ENCODE measurements around the gene RAB34.

Gene RAB34

DNA sequence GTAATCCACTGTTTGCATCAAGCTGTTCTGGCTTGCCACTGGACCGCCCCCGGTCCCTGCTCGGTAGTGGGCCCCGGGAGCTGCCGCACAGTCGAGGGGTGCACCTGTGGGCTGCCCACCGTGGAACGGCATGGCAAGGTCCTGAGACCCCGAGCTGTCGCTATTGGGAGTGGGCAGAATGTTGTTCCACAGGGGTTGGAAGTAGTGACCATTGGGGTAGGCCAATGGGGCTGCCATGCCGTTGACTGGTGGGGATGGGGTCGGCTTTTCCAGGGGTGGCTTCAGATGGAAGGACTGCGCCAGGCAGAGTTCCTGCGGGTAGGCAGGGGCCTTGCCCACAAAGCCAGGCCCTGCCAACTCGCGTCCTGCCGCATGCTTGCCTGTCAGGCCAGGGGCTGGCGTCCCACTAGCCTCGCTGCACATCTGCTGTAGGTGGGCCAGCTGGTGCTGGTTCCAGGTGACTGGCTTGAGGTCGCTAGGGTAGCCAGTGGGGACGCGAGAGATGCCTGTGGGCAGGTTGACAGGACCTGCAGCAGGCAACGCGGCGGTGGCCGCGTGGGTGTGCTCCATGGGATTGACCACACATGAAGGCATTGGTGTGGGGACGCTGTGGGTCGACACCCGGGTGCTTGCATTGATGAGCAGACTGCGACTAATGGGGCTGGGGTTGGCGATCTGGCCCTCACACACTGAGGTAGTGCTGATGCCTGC is 40.9 kb upstream of the RAB34 start:
- Histone ChIP-seq H4K20me1 (ENCODE audit: low read depth, low read length) (no peaks in the 10 kb centered on the region), H3K4me3 (ENCODE audit: insufficient read depth, low read length, poor library complexity, severe bottlenecking) (no peak overlapping the region), H3F3A (ENCODE audit: insufficient read depth) (peaks cover 12% of the 10 kb centered on the region)

DNA sequence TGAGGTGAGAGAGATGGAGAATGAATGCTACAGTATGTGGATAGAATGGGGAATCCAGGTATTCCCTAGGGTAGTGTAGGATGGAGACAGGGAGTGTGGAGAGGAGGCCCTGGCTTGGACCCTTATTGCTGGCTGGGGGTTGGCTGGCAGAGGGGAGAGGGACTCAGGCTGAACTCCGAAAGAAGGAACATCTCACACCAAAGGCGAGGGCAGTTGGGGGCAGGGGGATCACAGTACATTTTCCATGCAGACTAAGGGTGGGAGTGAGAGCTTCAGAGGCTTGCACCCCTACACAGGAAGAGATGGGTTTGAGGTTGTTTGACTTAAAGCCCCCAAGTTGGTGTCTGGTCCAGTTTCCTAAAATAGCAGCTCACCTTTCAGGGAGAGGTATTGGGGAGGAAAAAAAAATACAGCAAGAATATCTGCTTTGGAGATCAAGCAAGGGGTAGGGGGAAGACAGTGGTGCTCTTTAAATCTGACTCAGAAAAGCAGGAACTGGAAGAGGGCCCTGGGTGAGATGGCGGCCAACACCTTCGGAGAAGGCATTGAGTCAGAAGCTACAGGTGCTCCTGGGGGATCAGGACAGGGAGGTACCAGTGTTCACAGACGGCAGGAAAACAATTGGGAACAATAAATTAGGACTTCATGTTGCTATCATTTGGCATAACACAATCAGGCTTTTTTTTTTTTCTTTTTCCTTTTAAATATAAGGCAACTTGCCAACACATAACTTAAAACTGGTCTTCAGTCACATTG is 38.6 kb upstream of the RAB34 start:
- Histone ChIP-seq H3K9me2 (replicated peaks; ENCODE audit: insufficient read depth, low read length) (no peaks in the 10 kb centered on the region), H3K36me3 (ENCODE audit: low read length) (0 out of 2 replicates have a peak, but pooled peaks cover 5% of the 10 kb centered on the region), H3K27ac (ENCODE audit: low read depth, low read length) (no peak overlapping the region), H3K79me2 (ENCODE audit: insufficient read depth, low read length) (no peaks in the 10 kb centered on the region), H2AFZ (ENCODE audit: low read depth, low read length, severe bottlenecking) (no peak overlapping the region), H3K9me3 (ENCODE audit: insufficient read depth, low read length) (no peaks in the 10 kb centered on the region), H3K27me3 (ENCODE audit: low read length) (no peaks in the 10 kb centered on the region), H3K9ac (ENCODE audit: low read length) (no peak overlapping the region), H3F3A (ENCODE audit: insufficient read depth) (peaks cover 31% of the 10 kb centered on the region), H3K4me3 (ENCODE audit: insufficient read depth, low read length, poor library complexity, severe bottlenecking) (no peak overlapping the region), H4K20me1 (ENCODE audit: low read depth, low read length) (no peaks in the 10 kb centered on the region), H3K4me2 (ENCODE audit: low read depth, low read length, poor library complexity, severe bottlenecking) (no peak overlapping the region)
- TF ChIP-seq, protein P1, sequence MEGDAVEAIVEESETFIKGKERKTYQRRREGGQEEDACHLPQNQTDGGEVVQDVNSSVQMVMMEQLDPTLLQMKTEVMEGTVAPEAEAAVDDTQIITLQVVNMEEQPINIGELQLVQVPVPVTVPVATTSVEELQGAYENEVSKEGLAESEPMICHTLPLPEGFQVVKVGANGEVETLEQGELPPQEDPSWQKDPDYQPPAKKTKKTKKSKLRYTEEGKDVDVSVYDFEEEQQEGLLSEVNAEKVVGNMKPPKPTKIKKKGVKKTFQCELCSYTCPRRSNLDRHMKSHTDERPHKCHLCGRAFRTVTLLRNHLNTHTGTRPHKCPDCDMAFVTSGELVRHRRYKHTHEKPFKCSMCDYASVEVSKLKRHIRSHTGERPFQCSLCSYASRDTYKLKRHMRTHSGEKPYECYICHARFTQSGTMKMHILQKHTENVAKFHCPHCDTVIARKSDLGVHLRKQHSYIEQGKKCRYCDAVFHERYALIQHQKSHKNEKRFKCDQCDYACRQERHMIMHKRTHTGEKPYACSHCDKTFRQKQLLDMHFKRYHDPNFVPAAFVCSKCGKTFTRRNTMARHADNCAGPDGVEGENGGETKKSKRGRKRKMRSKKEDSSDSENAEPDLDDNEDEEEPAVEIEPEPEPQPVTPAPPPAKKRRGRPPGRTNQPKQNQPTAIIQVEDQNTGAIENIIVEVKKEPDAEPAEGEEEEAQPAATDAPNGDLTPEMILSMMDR (IDR thresholded peaks at IDR 0.05; ENCODE audit: insufficient read depth, low read length, poor library complexity, severe bottlenecking): no peak
- TF ChIP-seq EZH2phosphoT487 (conservative IDR thresholded peaks at IDR 0.05; ENCODE audit: low read length): no peak

More for the DNA sequence above, 40.9 kb upstream of the RAB34 start:
- no peak overlapping the region for H2AFZ ChIP-seq (ENCODE audit: low read depth, low read length, severe bottlenecking)
- H3K27ac ChIP-seq (ENCODE audit: low read depth, low read length): no peak overlapping the region
- no peak overlapping the region for H3K9ac ChIP-seq (ENCODE audit: low read length)
- TF ChIP-seq, protein P1 (IDR thresholded peaks at IDR 0.05; ENCODE audit: insufficient read depth, low read length, poor library complexity, severe bottlenecking): no peak
- TF ChIP-seq EZH2phosphoT487 (conservative IDR thresholded peaks at IDR 0.05; ENCODE audit: low read length): no peak
- no peak overlapping the region for H3K4me2 ChIP-seq (ENCODE audit: low read depth, low read length, poor library complexity, severe bottlenecking)
- H3K36me3 ChIP-seq (ENCODE audit: low read length): no peaks in the 10 kb centered on the region
- H3K9me2 ChIP-seq (replicated peaks; ENCODE audit: insufficient read depth, low read length): no peaks in the 10 kb centered on the region
- no peaks in the 10 kb centered on the region for H3K27me3 ChIP-seq (ENCODE audit: low read length)
- no peaks in the 10 kb centered on the region for H3K9me3 ChIP-seq (ENCODE audit: insufficient read depth, low read length)
- 0 out of 2 replicates have a peak, but pooled peaks cover 5% of the 10 kb centered on the region for H3K79me2 ChIP-seq (ENCODE audit: insufficient read depth, low read length)

GRCh38 chr17:28755486-28755885 is 37.8 kb upstream of the RAB34 start:
- peaks cover 37% of the 10 kb centered on the region for H3F3A ChIP-seq (ENCODE audit: insufficient read depth)
- H3K27me3 ChIP-seq (ENCODE audit: low read length): no peaks in the 10 kb centered on the region
- peaks cover 5% of the 10 kb centered on the region for H4K20me1 ChIP-seq (ENCODE audit: low read depth, low read length)
- peaks cover 10% of the 10 kb centered on the region for H3K36me3 ChIP-seq (ENCODE audit: low read length)
- no peak overlapping the region for H2AFZ ChIP-seq (ENCODE audit: low read depth, low read length, severe bottlenecking)
- TF ChIP-seq, protein P1 (IDR thresholded peaks at IDR 0.05; ENCODE audit: insufficient read depth, low read length, poor library complexity, severe bottlenecking): no peak
- TF ChIP-seq EZH2phosphoT487 (conservative IDR thresholded peaks at IDR 0.05; ENCODE audit: low read length): no peak
- no peaks in the 10 kb centered on the region for H3K9me3 ChIP-seq (ENCODE audit: insufficient read depth, low read length)
- H3K4me2 ChIP-seq (ENCODE audit: low read depth, low read length, poor library complexity, severe bottlenecking): no peak overlapping the region
- no peak overlapping the region for H3K27ac ChIP-seq (ENCODE audit: low read depth, low read length)
- peaks cover 4% of the 10 kb centered on the region; the same call in 1 of the 2 replicates for H3K79me2 ChIP-seq (ENCODE audit: insufficient read depth, low read length)
- no peak overlapping the region for H3K4me3 ChIP-seq (ENCODE audit: insufficient read depth, low read length, poor library complexity, severe bottlenecking)
- no peak overlapping the region for H3K9ac ChIP-seq (ENCODE audit: low read length)
- H3K9me2 ChIP-seq (replicated peaks; ENCODE audit: insufficient read depth, low read length): no peaks in the 10 kb centered on the region

All from SU-DHL-6 (cell line).